HepG2 (cell line): ENCODE measurements around the gene HSD11B1L. TPM values are rescaled to one million over a fixed set of nuclear protein-coding genes. Genes with fewer than 3 reads are reported as not detected.

ENCODE experiments used
- HNRNPL ChIP-seq: fragments of 200-400 bp; formaldehyde crosslinking; IDR thresholded peaks from 2 replicates; pipeline ENCODE4 v1.6.1; 2017; ENCODE audit warnings: mild to moderate bottlenecking, low read depth, low read length
- JUN ChIP-seq: sonication (generic); formaldehyde crosslinking; IDR thresholded peaks from 2 replicates; pipeline ENCODE4 v1.4.0; 2020; ENCODE audit warnings: mild to moderate bottlenecking, missing genetic modification reagents
- MTF2 ChIP-seq: sonication (generic); formaldehyde crosslinking; IDR thresholded peaks from 2 replicates; pipeline ENCODE4 v1.5.0; 2020; ENCODE audit warnings: missing genetic modification reagents, borderline replicate concordance
- PLRG1 ChIP-seq: fragments of 450-650 bp; conservative IDR thresholded peaks from 2 replicates; pipeline ENCODE4 v1.6.1; 2016
- ZNF136 ChIP-seq: sonication (generic); formaldehyde crosslinking; IDR thresholded peaks from 2 replicates; pipeline ENCODE4 v1.8.1; 2022; ENCODE audit warnings: low read depth, mild to moderate bottlenecking, moderate library complexity, missing genetic modification reagents
- ZNF207 ChIP-seq: fragments of 450-650 bp; IDR thresholded peaks from 2 replicates; pipeline ENCODE4 v1.6.1; 2016; ENCODE audit warnings: antibody characterized with exemption, borderline replicate concordance
- ZNF263 ChIP-seq: sonication (generic); formaldehyde crosslinking; IDR thresholded peaks from 2 replicates; pipeline ENCODE4 v1.4.0; 2020; ENCODE audit warnings: missing genetic modification reagents
- polyA plus RNA-seq, 8 experiments: library from polyadenylated mRNA; depleted of rRNA in 3 of 8; stranded (reverse) in 7 of 8; unstranded in 1 of 8; fragments of >200 nt; fragmentation: Illumina TruSeq in 4 of 8; extraction: Trizol in 4 of 8; gene quantifications; 2 replicates each; pipeline versions ENCODE4 v1.2.1 to v1.2.3, GENCODE V29; 2011 to 2016; ENCODE audit warnings: low read depth in 4 of 8, missing spikeins in 1 of 8, mixed read lengths in 1 of 8; ENCODE audit not compliant: insufficient read depth in 1 of 8
- total RNA-seq, 5 experiments: library from RNA; depleted of rRNA; stranded (reverse); fragments of >200 nt; fragmentation: Illumina TruSeq; extraction: Trizol; gene quantifications; 2 replicates each; pipeline ENCODE4 v1.2.3, GENCODE V29; 2016; ENCODE audit warnings: low read depth in 1 of 5
- TF ChIP-seq, protein P1 (sequence below): sonication (generic); formaldehyde crosslinking; IDR thresholded peaks from 2 replicates; pipeline ENCODE4 v1.5.0; 2020; ENCODE audit warnings: mild to moderate bottlenecking, missing genetic modification reagents
- TF ChIP-seq, protein P2 (sequence below), 2 experiments: fragments of 450-650 bp in 1 of 2; sonication (generic) in 1 of 2; formaldehyde crosslinking in 1 of 2; IDR thresholded peaks; 2 replicates each; pipeline versions ENCODE4 v1.6.1 to v1.8.0; 2016 to 2022; ENCODE audit warnings: antibody characterized with exemption in 1 of 2, mild to moderate bottlenecking in 1 of 2, missing genetic modification reagents in 1 of 2
- TF ChIP-seq, protein P3 (sequence below): sonication (generic); formaldehyde crosslinking; IDR thresholded peaks from 2 replicates; pipeline ENCODE4 v1.9.0; 2021; ENCODE audit warnings: missing genetic modification reagents, mild to moderate bottlenecking, borderline replicate concordance
- TF ChIP-seq, protein P4 (sequence below), 2 experiments: sonication (generic) in 1 of 2; formaldehyde crosslinking in 1 of 2; IDR thresholded peaks; 2 replicates each; pipeline versions ENCODE4 v1.5.1 to v1.6.1; 2011 to 2020; ENCODE audit warnings: borderline replicate concordance in 1 of 2, low read depth in 1 of 2, low read length in 1 of 2, mild to moderate bottlenecking in 1 of 2, missing genetic modification reagents in 1 of 2, moderate library complexity in 1 of 2

The HSD11B1L gene
- total and polyA plus RNA-seq, 2 of the 13 experiments (the other 11 are each of a cell fraction or from before 2014, with no cell fraction given), result 2.8 to 3.9 TPM

DNA sequence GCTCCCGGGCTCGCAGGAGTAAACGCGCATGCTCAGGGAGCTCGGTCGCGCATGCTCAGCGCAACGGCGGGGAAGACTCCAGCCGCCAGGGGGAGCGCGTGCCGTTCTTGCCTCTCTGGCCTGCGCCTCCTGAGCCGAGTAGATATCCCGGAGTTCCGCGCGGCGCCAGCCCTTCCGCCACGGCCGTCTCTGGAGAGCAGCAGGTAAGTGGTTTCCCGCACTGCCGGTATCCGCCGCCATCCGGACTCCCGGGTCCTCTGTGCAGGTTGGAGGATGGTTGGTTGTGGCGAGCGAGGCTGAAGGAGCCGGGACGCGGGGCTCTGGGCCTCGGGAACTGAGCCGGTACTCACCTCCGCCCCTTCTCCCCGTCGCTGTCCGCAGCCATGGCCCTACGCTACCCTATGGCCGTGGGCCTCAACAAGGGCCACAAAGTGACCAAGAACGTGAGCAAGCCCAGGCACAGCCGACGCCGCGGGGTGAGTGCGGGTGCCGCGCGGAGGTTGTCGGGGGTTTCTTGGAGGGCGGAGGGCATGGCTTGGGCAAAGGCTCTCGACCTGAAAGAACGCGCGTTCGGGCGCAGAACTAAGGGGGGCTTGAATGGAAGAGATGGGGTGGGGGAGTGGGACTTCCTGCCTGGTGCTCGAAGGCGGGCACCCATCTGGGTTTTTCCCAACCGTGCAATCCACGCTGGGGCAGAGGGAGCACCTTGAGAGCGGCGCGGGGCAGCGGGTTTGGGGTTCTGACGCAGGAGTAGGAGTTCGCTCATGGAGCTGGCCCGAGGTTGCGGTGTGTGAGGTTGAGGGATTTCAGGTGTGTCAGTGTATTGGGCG lies 9.5 kb downstream of the HSD11B1L start, which contains the start of gene RPL36 (continued):
- TF ChIP-seq, protein P1, sequence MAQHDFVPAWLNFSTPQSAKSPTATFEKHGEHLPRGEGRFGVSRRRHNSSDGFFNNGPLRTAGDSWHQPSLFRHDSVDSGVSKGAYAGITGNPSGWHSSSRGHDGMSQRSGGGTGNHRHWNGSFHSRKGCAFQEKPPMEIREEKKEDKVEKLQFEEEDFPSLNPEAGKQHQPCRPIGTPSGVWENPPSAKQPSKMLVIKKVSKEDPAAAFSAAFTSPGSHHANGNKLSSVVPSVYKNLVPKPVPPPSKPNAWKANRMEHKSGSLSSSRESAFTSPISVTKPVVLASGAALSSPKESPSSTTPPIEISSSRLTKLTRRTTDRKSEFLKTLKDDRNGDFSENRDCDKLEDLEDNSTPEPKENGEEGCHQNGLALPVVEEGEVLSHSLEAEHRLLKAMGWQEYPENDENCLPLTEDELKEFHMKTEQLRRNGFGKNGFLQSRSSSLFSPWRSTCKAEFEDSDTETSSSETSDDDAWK (CRISPR knock-in tag), result no peak
- TF ChIP-seq JUN (CRISPR knock-in tag) (peak; percentile 72; the same call in 1 of the 2 replicates), MTF2 (CRISPR knock-in tag) (0 out of 2 replicates have a peak, but pooled peaks have one; percentile 24), HNRNPL (peak; percentile 67), PLRG1 (no peak), ZNF263 (CRISPR knock-in tag) (peak; percentile 36; the same call in 1 of the 2 replicates), ZNF207 (no peak), ZNF136 (peak; percentile 97)
- TF ChIP-seq, protein P2, sequence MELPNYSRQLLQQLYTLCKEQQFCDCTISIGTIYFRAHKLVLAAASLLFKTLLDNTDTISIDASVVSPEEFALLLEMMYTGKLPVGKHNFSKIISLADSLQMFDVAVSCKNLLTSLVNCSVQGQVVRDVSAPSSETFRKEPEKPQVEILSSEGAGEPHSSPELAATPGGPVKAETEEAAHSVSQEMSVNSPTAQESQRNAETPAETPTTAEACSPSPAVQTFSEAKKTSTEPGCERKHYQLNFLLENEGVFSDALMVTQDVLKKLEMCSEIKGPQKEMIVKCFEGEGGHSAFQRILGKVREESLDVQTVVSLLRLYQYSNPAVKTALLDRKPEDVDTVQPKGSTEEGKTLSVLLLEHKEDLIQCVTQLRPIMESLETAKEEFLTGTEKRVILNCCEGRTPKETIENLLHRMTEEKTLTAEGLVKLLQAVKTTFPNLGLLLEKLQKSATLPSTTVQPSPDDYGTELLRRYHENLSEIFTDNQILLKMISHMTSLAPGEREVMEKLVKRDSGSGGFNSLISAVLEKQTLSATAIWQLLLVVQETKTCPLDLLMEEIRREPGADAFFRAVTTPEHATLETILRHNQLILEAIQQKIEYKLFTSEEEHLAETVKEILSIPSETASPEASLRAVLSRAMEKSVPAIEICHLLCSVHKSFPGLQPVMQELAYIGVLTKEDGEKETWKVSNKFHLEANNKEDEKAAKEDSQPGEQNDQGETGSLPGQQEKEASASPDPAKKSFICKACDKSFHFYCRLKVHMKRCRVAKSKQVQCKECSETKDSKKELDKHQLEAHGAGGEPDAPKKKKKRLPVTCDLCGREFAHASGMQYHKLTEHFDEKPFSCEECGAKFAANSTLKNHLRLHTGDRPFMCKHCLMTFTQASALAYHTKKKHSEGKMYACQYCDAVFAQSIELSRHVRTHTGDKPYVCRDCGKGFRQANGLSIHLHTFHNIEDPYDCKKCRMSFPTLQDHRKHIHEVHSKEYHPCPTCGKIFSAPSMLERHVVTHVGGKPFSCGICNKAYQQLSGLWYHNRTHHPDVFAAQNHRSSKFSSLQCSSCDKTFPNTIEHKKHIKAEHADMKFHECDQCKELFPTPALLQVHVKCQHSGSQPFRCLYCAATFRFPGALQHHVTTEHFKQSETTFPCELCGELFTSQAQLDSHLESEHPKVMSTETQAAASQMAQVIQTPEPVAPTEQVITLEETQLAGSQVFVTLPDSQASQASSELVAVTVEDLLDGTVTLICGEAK (IDR thresholded peaks at IDR 0.05), result no peak
- TF ChIP-seq, protein P2 (CRISPR knock-in tag; IDR thresholded peaks at IDR 0.05), result peak; percentile 80
- TF ChIP-seq, protein P3, sequence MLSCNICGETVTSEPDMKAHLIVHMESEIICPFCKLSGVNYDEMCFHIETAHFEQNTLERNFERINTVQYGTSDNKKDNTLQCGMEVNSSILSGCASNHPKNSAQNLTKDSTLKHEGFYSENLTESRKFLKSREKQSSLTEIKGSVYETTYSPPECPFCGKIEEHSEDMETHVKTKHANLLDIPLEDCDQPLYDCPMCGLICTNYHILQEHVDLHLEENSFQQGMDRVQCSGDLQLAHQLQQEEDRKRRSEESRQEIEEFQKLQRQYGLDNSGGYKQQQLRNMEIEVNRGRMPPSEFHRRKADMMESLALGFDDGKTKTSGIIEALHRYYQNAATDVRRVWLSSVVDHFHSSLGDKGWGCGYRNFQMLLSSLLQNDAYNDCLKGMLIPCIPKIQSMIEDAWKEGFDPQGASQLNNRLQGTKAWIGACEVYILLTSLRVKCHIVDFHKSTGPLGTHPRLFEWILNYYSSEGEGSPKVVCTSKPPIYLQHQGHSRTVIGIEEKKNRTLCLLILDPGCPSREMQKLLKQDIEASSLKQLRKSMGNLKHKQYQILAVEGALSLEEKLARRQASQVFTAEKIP (CRISPR knock-in tag), result no peak
- TF ChIP-seq, protein P4, sequence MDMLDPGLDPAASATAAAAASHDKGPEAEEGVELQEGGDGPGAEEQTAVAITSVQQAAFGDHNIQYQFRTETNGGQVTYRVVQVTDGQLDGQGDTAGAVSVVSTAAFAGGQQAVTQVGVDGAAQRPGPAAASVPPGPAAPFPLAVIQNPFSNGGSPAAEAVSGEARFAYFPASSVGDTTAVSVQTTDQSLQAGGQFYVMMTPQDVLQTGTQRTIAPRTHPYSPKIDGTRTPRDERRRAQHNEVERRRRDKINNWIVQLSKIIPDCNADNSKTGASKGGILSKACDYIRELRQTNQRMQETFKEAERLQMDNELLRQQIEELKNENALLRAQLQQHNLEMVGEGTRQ (IDR thresholded peaks at IDR 0.05; ENCODE audit: low read depth, low read length), result no peak
- TF ChIP-seq, protein P4 (CRISPR knock-in tag; IDR thresholded peaks at IDR 0.05; ENCODE audit: borderline replicate concordance), result no peak
